Activated CD4-positive, alpha-beta T cell treated with anti-CD3 and anti-CD28 coated beads, Interleukin-2, Interleukin-6, amounts not matched to agents 100 ng/mL and 50 ng/mL, durations not matched to agents 16 hours and 8 hours (primary cell): ENCODE data around the gene TMEM132D.

ENCODE experiments used
- DNase-seq: peaks from one replicate; pipeline ENCODE4 v3.0.0-alpha.2; 2020

The TMEM132D gene

DNA sequence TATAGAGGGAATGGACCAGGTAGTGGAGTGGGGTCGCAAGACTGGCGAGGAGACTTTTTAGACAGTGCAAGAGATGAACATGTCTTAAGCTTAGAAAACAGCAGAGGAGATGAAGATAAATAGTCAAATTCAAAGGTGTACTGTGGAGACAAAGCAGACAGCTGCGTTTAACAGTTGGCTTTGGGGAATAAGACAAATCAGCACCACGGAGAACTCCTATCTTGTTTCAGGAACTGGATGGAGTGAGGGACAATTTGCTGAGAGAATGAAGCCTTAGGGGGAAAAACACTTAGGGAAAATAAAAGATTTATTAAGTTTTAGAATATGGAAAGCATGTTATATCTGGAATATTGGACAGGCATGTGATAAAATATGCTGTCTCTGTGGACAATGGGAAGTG, 591.8 kb downstream of the TMEM132D start:
- DNase-seq, result no peak

DNA sequence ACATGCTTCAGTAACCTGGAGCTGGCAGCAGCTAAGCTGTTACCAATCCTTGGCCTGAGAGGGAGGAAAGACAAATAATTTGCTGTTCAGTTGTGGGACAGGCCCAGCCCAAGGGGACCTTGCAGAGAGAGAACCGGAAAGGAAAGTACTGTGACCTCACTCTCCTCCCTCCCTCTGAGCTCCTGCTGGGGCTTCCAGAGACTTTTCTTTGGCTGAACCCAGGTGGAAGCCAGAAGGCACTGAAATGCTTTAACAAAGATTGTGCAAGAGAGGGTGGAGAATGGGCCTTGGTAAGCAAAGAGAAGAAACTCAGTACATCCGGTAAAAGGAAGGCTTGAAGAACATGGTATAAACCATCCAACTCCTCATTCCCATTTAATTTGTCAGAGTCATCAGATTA, 593.5 kb downstream of the TMEM132D start:
- no peak for DNase-seq

DNA sequence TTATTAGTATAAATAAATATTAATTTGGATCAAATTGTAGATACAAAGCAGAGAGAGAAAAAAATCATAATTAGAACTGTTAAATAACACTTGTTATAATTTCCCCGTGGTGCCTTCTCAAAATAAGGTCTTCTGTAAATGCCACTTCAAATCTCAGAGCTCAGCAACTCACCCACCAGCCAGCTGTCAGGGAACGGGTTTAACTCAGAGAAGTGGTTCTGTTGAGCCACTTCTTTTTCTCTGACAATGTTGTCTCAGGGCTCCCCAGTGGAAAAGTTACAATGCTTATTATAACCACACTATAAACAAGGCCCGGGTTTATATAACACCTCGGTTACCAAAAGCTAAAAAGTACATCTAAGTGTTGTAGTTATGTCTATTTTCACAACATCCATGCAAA, 598.0 kb downstream of the TMEM132D start:
- DNase-seq, result no peak

DNA sequence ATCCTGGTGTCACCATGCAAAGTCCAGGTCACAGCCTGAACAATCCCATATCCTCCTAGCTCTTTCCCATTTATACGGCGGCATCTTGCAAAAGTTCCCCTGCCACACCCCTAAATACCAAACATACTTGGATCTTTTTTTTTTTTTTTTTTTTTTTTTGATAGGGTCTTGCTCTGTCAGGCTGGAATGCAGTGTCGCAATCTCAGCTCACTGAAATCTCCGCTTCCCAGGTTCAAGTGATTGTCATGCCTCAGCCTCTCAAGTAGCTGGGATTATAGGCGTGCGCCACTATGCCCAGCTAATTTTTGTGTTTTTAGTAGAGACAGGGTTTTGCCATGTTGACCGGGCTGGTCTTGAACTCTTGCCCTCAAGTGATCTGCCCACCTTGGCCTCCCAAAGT, 599.3 kb downstream of the TMEM132D start:
- no peak for DNase-seq

DNA sequence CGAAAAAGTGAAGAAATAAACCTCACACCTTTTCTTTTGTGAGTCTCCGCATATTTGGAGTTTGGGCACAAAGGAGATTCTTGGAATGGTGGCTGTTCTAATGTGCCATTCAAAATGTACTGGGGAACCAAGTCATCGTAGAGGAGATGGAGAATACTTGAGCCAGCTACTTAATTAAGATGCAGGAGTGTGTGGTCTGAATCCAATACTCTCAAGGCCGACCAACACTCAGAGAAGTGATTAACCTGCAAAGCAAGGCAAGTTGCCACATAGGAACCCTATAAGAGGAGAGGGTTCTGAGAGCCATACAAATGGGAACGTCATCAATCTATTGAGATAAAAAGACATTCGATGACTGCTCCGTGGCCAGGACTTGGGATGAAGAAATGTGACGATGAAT, 603.8 kb downstream of the TMEM132D start:
- no peak for DNase-seq

DNA sequence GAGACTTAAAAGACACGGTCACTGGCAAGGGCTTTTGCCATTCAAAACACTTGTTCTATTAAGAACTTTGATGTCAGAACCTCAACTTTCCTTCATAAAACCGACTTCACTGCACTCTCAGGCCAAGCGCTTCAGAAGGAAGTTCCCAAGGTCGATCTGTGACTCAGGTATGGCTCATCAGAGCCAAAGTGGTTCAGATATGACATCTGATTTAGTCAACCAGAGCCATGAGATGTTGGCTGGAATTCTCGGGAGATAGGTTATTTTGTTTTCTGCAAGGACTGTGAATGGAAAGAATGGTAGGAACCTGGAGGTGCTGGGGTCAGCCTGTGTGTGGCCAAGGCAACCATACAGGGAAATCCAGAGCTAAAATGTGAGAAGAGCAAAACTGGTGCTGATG, 604.9 kb downstream of the TMEM132D start:
- no peak for DNase-seq

DNA sequence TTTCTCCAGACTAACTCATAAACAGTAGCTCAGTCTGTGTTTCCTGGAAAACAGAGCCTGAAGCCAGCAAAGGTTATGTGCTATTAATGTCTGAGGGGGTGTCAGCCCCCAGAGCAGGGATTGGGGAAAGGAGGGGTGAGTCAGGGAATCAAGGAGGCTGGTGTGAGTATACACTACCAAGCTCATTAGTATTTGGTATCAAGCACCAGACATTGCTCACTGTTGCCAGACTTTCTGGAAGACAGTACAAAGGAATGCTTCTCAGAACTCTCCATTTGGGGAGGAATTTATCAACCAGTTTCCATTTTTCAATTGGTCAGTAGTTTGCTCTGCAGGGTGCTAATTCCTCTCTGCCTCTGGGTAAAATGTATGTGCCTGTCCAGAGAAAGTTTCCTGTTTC, 607.2 kb downstream of the TMEM132D start:
- DNase-seq, result no peak

DNA sequence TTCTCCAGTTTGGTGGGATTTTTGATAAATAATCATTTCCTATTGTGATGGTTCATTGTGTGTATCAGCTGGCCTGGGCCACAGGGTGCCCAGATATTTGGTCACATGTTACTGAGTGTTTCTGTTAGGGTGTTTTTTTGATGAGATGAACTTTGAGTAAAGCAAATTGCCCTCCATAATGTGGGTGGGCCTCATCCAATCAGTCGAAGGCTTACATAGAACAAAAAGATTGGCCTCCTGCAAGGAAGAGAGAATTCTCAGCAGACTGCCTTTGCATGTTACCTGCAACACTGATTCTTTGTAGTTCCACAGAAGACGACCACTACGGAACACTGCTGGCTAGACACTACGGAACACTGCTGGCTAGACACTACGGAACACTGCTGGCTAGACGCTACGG, 609.0 kb downstream of the TMEM132D start:
- DNase-seq, result no peak

DNA sequence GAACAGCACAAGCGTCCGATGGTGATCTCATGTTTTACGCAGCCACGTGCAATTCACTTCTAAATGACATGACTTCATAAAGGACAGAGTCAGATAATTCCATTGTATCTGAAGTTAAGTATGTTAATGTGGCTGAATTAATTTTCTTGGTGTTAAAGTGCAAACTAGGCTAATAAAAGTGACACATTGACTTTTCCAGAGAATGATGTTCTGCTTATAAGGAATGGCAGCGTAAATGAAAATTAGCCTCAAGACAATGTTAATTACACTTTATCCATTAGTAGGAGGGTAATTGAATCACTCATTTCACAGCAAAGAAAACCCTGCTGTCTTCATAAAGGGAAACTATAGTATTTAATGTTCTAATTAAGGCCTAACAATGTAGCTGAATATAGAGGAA, 624.1 kb downstream of the TMEM132D start:
- no peak for DNase-seq

DNA sequence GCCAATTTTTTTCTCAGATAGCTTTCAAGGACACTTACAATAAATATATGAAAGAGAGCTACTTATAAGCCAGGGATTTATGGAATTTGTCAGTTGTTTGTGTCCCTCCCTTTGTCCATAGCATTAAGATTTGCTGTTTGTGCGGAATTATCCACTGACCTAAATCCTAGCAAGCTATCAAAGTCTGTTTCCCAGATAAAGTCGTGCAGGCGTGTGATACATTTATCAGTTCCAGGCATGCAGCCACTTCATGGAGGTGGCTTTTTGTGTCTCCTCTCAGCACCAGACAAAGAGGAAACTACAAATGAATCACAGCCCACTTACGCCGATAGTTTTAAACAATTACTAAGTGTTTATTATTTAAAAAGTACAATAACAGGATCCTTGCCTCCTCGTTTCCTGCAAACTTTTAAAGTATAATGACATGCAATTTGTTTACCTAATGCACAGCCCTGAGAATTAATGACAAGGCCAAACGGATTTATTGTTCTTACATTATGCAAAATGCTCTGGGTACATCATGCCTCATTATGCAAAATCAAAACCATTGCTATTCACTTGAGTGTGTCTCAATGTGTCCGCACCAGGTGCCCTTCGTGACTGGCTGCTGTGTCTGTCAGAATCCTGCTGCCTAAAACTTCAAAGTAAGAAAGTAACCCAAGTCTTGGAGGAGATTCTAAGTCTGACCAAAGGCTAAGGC, 627.3 kb downstream of the TMEM132D start:
- no peak for DNase-seq

DNA sequence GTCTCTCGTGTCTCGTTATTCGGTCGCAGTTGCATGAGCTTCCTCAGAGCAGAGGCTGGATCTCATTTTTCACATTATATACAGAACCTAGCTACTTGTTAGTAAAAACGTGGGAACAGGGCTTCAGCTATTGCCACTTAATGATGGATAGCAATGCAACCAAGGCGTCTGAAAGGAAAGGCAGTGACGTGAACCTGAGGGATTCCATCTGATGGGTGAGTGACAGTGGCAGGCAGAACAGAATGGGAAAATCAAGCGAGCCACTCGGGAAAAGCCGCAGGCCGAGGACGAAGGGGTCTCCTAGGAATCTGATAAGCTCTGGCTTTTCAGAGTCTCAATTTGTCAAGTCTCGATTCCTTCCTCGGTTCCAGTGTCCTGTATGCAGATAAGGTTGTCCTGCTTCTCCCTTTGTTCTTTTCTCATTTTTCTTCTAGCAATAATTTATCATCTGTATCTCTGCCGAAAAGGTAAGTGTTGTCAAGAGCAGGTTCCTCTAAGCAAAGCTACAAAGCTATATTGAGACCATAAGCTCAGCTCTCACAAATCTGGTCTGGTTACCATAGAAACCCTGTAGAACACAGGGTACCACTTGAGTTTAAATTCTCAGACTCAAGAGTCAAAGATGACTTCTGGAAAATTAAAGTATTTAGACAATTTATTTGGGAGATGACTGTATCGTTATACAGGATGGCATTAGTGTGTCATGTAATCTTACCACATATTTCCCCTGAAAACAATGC, 633.9 kb downstream of the TMEM132D start:
- no peak for DNase-seq

DNA sequence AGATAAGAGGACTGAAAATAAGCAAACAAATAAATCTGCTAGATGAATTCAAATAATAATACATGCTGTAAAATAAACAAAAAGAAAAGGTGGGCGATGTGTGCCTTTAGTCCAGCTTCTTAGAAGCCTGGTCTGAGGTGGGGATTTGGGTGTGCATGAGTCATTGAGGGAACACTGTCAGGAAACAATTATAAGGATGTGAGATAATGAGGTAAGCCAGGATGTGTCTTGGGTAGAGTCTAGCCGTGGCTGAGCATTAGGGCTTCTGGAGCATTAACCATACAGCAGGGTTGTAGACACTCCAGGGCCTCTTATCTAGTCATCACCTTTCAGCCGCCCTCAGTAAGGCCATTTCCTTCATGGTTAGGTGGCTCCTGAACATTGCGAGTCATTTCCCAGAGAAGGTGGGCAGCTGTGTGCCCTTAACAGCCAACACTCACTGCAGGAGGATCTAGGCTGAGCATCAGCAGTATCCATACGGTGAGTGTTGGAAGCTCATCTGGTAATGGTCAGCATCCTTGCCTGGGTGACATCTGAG, 645.0 kb downstream of the TMEM132D start:
- no peak for DNase-seq

DNA sequence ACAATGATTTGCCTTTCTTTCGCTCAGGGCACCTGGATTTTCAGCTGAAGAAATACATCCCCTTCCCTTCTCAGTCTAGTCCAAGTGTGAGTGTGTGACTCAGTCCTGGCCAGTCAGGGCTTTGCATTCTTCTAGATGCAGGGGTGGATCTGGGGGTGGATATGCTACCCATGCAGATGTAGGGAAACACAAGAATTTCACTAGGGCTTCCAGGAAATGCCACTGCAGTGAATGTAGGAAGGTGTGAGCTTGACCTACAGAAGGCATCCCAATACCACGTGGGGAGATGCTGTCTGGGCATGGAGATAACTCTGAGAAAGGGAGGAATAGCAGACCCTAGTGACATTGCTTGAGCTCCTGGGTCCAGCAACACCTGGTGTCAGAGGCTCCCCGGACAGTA, 646.3 kb downstream of the TMEM132D start:
- no peak for DNase-seq

DNA sequence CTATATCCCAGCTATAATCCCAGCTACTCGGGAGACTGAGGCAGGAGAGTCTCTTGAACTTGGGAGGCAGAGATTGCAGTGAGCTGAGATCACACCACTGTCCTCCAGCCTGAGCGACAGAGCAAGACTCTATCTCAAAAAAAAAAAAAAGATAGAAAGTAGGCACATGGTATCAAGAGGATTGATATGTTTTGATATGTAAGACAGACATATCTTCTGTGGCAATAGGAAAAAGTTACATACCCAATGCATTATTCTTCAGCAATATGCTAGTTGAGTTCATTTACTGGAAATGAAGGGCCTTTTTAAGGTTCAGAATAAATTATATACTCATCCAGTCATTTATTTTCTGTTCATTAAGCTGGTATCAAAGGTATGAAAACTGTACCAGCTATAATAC, 657.2 kb downstream of the TMEM132D start:
- DNase-seq, result no peak

DNA sequence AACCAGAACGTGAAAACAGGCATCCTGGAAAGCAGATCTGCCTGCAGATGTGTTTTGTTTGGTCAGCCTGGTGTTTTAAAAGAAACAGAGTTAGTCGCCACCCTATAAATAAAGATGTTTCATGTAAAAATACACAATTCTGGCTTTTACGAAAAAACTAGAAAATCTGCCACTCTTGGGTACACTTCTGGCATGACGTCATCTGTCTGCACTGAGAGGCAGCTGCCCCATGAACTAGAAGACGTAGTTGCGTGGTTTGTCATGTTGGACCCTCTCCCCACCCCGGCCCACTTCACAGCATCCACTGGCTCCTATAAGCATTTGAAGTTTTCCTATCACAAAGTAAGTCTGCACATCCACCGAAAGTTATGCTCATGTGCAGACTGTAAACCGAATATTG, 658.1 kb downstream of the TMEM132D start:
- DNase-seq, result no peak

DNA sequence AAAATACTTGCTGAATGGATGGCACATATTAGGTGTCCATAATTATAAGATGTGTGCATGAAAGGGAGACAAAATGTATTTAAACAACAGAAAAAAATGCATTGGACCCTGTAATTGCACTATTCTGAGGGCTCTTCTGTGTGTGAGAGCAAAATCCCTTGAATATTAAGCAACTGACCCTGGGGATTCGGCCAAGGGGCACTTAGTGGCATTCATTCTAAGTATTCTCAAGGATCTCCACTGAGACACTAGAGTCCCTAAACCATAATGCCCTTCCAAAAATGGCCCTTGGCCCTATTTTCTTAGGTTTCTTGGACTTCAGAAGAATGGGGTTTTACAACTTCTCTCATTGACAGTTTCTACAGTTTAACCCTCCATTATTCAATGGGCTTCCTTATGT, 662.0 kb downstream of the TMEM132D start:
- no peak for DNase-seq

DNA sequence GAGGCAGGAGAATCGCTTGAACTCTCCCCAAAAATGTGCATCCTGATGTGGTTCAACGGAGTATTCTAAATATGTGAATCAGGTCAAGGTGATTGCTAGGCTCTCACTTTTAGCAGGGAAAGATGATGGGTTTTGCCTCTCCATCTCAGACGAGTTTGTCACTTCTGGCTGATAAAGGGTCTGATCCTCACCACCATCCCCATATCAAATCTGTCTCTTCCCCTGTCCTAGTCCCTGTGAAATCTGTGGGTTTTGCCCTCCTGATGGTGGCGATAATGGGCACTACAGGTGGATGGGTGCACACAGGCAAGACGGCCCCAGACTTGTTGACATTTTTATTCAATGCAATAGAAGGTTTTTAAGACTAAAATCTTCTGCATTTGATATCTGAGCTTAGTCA, 665.9 kb downstream of the TMEM132D start:
- no peak for DNase-seq

DNA sequence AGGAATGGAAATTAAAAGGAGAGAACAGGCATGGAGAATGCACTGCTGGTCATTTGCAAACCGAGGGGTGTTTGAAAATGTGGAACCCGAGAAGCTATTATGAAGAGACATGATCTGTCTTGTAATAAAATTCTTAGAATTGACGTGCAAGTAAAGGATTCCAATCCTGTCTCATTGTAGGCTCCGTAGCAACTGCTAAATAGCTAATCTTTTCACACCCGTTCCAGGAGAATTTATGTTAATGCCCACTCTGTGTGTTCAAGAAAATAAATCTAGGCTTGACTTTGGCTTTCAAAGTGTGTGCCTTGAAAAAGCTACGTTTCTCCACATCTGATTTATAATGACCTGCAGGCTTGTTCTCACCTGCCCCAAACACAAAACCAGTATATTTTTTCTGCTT, 669.6 kb downstream of the TMEM132D start:
- DNase-seq, result no peak

DNA sequence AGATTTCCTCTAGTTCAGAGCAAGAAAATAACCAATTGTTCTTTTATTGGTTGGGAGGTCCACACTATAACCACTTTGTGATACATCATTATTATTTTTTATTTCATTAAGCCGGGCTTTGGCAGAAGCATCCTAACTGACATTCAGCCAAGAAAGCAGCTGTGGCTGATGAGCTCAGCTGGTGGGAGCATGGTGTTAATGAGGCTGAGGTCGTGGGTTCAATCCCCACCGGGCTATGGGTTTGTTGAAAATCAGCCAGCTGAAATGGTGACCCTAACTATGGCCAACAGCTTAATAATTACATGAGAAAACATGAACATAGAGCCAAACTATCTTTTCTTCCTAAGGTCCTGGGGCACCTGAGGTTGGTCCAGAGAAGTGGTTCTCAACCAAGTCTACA, 672.3 kb downstream of the TMEM132D start:
- DNase-seq, result no peak

DNA sequence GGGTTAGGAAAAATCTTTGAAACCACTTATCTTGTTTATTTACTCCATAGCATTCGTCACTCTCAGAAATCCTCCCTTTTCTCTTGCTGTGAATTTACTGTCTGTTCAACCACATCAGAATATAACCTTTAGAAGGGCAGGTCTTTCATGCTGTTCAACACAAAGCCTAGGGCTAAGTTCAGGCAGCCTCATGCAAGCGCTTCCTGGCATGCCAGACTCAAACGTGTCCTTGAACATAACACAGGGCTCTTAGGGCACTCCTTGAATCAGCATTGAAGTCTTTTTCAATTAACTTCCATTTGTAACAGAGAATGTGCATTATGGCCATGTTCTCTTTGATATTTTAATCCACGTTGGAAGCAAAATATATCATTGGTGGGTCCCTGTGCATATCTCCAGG, 672.8 kb downstream of the TMEM132D start:
- DNase-seq, result no peak

DNA sequence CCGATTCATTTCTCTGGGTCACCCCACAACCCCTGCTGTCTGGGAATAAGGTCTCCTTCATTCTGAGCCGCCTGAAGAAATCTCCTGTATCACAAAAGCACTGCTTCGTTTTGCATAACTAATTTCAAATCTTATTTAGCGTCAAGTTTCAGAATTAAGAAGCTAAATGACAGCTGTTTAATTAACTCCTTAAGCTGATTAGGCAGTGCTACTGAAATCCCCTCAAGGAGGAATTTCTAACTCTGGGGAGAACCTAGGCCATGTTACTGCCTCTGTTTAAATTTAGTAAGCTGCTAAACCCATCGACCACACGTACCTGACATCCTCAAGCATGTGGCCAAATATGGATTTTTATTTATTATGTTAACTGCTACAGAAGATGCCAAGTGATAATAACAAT, 677.0 kb downstream of the TMEM132D start:
- DNase-seq, result no peak

DNA sequence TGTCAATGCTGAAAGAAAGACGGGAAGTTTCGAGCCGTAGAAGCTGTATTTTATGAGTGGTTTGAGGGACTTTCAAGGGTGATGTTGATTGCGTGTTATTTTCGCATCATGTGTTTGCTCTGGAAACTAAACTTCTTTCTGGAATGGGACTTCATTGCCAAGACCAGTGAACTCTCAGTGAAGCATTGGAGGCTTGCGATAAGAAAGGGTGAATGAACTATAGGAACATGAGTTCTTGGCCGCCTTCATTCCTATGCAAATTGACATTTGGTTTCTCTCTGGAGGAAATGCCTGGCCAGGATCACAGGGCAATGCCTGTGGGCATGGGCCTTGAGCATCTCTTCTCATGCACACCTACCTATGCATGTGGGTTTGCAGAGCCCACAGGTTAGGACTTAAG, 677.8 kb downstream of the TMEM132D start:
- DNase-seq, result no peak

DNA sequence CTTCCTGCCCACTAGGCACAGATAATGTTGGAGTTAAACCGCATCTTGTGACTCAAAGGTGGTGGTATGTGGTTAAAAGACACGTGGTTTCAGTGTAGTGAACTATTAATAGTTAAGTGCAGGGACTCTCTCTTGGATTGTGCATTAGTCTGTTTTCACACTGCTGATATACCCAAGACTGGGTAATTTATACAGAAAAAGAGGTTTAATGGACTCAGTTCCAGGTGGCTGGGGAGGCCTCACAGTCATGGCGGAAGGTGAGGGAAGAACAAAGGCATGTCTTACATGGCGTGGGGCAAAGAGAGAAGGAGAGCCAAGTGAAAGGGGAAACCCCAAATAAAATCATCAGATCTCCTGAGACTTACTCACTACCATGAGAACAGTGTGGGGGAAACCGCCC, 688.3 kb downstream of the TMEM132D start:
- no peak for DNase-seq

DNA sequence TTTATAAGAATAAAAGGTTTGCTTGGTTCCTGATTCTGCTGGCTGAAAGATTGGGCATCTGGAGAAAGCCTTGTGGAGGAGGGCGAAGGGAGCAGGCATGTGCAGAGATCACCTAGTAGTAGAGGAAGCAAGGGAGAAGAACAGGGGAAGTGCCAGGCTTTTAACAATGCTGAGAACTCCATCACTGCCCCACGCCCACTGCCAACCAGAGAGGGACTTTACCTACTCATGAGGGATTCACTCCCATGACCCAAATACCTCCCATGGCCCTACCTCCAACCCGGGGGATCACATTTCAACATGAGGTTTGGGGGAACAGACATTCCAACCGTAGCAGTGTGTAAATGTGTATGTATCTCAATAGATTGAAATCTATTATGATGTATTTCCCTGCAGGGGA, 690.3 kb downstream of the TMEM132D start:
- DNase-seq, result no peak
